Activated T-helper 9 cell treated with anti-CD3 and anti-CD28 coated beads, Interleukin-2, amount 50 U/mL, for 16 hours (primary cell): ENCODE results near the gene RHOC.
A peak's percentile ranks its signal among the peaks of the same experiment; 100 is the strongest.
"Not testable (repeated sequence)": the region's sequence is repeated elsewhere in the genome, so short reads cannot be mapped to it uniquely, and the experiment has no call there.

Experiments
- DNase-seq: peaks from one replicate; pipeline ENCODE4 v3.0.0-alpha.2; 2020; ENCODE audit warnings: low read depth

The RHOC gene

DNA sequence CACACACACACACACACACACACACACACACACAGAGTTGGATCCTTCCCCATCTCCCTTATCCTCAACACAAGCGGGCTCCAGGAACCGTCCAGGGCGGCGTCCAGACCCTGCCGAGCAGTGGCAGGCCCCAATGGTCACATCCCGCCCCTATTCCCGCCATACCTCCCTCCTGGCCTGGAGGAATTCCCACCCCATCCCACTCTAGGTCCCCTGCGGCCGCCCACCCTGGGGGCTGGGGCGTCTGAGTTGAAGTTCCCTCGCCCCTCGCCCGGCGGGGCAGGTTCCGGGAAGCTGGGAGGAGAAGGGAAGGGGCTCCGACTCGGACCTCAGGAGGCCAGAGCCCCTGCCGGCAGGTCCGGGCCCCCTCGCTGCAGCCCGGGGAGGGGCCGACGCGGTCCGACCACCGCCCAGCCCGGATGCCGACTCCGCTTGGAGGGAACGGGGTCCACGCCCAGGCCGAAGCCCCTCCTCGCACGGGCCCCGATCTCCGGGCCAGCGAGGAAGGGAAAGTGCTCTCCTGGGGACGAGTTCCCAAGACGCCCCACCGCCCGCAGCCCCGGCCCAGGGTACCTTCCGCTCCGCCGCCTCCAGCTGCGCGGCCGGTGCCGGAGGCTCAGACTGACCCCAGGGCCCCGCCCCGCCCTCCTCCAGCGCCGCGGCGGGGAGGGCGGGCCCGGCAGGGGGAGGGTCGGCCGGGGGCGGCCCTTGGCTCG lies at the start of gene RHOC:
RHOC (minus strand) TSS at position 623 of the 716 bp plus-strand sequence. CDS start 3,328 bp downstream, outside the sequence.
- peak; percentile 25 for DNase-seq

DNA sequence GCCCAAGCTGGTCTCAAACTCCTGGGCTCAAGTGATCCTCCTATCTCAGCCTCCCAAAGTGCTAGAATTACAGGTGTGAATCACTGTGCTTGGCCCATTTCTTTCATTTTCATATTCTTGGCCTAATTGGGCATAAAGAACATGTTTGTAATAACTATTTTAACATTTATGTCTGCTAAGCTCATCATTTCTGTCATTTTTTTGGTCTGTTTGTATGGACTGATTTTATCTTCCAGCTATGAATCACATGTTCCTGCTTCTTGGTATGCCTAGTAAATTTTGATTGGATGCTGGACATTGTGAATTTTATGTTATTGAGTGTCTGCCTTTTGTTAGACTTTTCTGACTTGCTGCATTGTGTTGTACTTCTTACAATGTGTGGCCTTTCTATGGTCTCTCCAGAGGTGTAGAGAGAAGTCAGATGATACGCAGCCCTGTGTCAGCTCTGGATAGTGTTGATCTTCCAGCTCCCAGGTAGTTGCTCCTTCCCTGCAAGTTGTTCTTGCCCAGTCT lies 47.2 kb upstream of the RHOC start:
- no peak for DNase-seq

DNA sequence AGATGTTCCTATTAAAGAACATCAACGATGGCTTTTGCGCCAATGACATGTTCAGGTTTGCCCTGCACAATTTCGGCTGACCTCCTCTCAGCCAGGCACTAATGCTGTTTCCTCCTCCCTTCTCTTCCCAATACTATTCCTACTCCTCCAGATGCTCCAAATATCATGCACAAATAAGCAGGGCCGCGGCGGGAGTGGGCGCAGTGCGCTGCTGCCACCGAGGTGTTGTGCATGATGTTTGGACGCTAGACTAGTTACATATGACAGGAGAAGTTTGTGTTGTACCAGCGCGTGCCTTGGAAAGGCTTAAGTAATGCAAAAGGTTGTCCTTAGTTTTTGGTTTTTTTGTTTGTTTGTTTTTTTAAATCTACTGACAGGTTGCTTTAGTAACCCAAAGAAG lies 41.5 kb upstream of the RHOC start:
- no peak for DNase-seq

DNA sequence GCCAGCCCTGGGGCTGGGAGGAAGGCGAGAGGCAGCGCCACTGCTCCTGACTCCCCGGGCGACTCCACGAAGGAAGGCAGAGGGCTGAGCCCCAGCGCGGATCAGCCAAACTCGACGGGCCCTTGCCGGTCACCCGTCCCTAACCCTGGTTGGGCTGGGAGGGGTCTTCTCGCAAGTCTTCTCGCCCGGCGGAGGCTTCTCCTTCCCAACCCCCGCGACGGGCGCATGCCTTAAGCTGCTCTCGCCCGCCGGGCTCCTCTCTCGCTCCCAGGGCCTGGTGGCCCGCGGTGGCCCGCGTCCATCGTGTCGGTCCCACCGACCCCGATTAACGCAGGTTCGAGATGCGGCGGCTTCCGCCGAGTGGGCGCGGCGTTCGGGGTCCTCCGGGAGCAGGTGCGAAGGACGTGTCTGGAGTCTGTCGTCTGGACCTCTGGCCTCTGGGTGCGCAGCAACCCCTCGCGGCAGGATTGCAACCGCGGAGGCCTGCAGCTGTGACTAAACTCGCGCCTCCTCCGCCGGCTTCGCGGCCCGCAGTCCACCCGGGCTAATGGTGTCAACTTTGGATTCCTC lies 37.2 kb upstream of the RHOC start:
- DNase-seq, result no peak

DNA sequence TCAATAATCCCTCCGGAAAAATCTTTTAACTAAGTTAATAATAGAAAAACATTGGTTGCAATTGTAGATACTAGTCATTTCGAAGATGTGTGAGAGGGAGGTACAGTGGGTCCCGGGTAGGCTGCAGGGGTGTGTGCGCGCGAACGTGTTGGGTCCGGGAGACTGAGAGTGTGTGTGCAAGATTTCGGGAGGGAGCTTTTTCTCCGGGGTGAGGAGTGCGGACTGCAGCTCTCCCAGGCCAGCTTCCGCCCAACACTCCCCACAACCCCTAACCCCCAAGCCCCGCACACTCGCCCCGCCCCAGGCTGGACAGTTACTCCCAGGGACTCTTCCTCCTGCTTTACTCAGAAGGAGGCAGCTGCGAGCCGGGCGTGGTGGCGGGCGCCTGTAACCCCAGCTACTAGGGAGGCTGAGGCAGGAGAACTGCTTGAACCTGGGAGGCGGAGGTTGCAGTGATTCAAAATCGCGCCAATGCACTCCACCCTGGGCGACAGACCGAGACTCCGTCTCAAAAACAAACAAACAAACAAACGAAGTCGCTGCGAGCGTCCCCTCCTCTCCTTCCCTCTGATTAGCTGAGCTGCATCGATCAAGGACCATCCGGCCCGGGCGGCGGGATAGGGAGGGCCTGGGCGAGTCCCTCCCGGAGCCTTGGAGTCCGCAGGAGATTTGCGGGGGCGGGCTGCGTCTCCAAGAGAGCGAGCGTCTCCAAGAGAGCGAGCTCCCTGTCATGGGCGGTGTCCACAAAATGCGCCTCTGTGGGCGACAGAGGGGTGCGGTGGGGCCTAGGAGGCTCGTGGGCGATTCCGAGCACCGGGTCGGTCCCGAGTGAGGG lies 36.5 kb upstream of the RHOC start:
- no peak for DNase-seq

DNA sequence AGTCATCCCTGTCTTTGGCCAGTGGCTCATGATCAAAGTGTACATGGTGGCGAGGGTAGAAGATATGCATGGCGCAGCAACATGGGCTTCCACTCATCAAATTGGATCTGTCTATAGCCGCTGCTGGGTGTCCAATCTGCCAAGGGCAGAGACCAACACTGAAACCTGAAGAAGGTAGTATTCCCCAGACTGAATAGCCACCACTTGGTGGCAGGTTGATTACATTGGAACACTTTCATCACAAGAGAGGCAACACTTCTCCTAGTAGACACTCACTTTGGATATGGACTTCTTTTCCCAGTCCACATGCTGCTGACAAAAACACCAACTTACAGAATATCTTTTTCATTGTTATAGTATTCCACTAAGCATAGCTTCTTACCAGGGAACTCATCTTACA lies 30.6 kb upstream of the RHOC start:
- no peak for DNase-seq

DNA sequence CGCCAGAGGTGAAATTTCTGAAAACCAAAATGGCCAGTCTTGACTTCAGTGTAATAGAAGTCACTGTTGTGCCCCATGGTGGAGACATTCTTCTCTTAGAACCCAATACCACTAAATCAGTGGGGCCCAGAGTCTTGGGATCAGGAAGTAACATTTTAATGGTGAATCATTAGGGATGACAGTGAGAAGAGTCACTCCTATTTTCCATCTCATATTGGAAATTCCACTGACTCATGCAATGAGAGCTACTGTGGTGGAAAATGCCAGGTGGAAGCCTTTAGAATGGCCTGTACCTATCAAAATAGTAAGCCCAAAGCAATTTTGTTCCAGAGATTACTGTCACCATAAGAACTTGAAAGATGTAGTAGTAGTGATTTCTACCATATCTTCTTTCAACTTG lies 28.8 kb upstream of the RHOC start:
- DNase-seq, result no peak

DNA sequence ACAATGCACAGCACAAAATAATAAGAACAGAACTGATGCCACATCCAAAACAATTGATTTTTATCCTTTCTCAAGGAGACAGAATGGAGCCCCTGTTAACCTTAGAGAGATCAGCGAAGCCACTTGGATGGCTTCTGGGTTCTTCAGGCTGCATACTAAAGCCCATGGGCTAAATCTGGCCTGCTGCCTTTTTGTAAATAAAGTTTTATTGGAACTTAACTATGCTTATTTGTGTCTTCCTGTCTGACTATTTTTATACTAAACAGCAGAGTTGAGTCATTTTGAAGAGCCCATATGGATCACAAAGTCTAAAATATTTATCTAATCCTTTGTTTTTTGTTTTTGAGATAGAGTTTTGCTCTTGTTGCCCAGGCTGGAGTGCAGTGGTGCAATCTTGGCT lies 24.5 kb upstream of the RHOC start:
- DNase-seq, result no peak

DNA sequence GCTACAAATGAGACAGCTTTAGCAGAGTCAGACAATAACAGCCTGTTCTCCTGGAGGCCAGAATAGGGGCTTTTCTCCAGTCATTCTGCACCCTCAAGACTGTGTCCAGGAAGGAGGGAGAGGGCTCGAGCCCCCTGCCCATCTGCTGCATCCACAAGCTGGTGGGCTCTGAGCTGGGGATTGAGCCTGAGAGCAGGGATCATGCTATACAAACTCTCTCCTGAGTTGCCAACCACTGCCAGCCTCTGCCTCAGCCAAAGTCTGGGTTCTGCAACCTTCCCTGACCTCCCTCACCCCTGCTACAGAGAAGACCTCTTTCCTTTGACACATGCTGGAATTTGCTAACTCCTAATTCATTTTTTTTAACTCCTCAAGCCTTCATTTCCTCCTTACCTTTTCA lies 23.0 kb upstream of the RHOC start:
- DNase-seq, result no peak

DNA sequence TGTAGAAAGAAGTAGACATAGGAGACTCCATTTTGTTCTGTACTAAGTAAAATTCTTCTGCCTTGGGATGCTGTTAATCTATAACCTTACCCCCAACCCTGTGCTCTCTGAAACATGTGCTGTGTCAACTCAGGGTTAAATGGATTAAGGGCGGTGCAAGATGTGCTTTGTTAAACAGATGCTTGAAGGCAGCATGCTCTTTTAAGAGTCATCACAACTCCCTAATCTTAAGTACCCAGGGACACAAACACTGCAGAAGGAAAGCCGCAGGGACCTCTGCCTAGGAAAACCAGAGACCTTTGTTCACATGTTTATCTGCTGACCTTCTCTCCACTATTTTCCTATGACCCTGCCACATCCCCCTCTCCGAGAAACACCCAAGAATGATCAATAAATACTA lies 22.1 kb upstream of the RHOC start:
- not testable (repeated sequence) for DNase-seq

DNA sequence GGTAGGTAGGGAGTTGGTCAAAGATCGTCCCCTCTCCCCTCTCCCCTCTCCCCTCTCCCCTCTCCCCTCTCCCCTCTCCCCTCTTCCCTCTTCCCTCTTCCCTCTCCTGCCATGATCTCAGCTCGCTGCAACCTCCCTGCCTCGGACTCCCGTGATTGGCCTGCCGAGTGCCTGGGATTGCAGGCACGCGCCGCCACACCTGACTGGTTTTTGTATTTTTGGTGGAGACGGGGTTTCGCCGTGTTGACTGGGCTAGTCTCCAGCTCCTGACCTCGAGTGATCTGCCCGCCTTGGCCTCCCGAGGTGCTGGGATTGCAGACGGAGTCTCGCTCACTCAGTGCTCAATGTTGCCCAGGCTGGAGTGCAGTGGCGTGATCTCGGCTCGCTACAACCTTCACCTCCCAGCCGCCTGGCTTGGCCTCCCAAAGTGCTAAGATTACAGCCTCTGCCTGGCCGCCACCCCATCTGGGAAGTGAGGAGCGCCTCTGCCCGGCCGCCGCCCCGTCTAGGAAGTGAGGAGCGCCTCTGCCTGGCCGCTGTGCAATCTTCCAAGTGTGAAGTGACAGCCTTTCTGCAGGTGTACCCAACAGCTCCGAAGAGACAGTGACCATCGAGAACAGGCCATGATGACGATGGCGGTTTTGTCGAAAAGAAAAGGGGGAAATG lies 21.5 kb upstream of the RHOC start:
- DNase-seq, result not testable (repeated sequence)

DNA sequence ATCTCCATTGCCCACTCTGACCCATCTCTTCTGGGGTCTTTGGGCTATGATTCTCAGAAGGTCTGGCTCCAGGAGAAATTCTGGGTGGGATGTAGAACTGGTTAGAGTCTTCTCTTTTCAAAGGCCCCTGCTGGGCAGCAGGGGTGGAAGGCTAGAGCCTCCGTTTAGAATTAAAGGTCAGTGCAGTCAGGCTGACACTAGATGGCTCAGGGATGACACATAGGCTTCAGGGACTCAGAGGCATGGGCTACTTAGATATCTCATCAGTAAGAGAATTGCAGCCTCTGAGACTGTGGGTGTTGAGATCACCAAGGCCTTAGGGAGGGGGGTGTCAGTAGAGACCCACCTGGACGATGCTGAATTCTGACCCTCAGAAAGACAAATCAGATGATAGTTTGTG lies 20.8 kb upstream of the RHOC start:
- DNase-seq, result no peak

DNA sequence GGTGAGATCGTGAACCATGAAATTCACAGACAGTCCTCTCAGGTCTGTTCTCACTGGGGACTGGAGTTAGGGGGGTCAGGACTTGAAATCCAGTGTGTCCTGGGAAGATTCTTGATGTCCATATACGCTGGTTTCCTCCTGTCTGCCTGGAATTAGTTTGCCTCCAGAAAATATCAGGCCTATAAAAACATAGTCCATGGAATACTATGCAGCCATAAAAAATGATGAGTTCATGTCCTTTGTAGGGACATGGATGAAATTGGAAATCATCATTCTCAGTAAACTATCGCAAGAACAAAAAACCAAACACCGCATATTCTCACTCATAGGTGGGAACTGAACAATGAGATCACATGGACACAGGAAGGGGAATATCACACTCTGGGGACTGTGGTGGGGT lies 17.3 kb upstream of the RHOC start:
- not testable (repeated sequence) for DNase-seq

DNA sequence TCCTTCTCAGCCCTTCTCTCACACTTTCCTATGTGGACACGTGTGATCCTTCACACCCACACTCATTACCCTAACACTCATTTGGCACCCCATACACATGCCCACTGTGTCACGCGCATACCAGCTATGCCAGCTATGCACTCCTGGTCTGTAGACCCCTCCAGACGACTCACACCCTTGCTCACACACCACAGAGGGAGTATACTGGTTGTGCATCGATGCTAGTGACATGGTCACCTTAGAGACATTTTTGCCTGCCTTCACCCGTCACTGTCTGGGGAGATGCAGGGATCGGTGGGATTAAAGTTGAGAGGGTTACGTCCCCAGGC lies 16.5 kb upstream of the RHOC start:
- DNase-seq, result no peak

DNA sequence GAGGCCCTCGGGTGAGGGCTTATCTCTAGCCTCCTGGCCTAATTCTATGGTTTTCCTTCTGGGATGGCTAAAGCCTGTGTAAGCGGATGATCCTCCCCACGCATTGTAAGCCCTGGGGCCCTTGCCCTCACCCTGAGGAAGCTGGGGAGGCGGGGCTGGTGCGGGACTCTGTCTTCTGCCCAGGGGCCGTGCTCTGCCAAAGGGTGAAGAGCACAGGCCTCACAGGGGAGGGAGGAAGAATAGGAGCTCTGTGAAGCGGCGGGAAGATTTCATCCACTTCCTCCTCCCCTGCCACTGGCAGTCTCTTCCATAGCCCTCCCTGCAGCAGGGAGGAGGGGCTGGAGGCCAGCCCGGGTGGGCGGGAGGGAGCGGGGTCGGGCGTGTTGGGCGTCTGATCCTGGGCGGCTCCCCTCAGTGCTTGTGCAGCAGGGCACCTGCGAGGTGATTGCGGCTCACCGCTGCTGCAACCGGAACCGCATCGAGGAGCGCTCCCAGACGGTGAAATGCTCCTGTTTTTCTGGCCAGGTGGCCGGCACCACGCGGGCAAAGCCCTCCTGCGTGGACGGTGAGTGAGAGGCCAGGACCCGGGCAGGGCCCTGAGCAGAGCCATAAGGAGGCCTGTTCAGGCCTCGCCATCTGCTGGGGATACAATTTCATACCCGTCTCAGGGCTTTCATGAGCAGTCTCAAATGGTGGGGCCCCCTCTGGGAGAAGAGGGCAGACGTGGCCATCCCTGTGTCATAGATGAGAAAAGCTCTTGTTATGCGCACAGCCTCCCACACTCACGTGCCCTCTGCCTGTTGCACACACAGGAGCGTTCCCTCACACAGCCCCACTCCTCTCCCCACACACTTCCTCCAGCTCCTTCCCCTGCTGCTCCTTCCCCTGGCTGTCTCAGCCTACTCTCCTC lies 15.9 kb upstream of the RHOC start:
- no peak for DNase-seq

DNA sequence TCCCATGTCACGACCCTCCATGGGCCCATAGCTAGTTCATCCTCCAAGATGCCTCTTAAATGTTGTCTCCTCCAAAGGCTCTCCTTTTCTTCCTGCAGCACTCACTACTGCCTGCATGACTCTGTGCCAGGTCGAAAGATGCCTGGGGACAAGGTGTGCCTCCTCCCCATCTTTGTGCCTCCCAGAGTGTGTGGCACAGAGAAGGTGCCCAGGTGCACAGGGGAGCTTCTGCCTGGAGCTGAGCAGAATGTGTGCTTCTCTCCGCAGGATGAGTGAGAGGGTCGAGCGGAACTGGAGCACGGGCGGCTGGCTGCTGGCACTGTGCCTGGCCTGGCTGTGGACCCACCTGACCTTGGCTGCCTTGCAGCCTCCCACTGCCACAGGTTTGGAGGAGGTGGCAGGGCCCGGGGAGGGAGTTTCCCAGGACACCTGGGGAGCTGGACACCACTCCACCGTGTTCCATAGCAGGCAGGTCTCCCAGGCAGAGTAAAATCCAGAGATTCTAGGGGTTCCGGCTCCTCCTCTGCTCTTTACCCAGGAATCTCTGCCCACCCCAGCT lies 15.1 kb upstream of the RHOC start:
- no peak for DNase-seq

DNA sequence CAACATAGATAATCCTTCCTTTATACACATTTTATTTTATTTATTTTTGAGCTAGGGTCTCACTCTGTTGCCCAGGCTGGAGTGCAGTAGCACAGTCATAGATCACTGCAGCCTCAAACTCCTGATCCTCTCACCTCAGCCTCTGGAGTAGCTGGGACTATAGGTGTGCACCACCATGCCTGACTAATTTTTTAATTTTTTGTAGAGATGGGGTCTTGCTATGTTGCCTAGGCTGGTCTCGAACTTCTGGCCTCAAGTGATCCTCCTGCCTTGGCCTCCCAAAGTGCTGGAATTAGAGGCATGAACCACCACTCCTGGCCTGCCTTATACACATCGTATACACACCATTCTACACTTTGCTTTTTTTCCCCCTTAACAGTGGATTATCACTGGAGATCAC lies 14.4 kb upstream of the RHOC start:
- not testable (repeated sequence) for DNase-seq

DNA sequence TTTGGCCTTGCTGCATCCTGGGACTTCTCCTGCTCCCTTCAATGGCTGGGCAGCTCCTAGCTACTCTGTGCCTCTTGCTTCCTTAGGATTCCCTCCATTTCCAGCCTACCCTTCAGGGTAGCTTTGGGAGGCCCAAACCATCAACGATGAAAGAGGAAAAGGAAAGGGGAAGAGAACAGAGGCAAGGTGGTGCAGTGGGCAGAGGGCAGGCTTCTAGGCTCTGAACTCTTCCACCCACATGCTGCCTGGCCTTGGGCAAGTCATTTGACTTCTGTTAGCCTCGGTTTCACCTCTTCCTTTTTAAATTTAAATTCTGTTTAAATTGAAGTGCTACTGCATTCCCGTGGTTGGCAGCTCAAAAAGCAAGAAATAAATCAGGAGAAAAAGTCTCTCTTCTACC lies 13.9 kb upstream of the RHOC start:
- DNase-seq, result no peak

DNA sequence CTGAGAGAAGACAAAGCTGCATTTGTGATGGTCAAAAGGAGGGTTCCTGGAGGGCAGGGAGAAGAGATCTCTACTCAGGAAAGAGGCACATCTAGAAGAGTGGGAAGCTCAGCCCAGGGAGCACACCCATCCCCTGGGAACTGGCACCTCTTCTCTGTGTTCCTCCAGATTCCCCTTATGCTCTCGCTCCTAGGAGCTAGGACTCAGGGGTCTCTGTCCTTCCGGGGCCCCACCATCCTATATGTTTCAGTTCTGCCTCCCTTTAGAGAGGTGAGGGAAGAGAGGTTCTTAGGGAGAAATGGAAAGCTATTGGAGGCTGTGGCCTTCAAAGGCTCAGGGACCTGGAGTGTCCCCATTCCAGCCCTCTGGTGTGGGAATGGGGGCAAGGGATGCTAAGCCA lies 12.8 kb upstream of the RHOC start:
- no peak for DNase-seq

DNA sequence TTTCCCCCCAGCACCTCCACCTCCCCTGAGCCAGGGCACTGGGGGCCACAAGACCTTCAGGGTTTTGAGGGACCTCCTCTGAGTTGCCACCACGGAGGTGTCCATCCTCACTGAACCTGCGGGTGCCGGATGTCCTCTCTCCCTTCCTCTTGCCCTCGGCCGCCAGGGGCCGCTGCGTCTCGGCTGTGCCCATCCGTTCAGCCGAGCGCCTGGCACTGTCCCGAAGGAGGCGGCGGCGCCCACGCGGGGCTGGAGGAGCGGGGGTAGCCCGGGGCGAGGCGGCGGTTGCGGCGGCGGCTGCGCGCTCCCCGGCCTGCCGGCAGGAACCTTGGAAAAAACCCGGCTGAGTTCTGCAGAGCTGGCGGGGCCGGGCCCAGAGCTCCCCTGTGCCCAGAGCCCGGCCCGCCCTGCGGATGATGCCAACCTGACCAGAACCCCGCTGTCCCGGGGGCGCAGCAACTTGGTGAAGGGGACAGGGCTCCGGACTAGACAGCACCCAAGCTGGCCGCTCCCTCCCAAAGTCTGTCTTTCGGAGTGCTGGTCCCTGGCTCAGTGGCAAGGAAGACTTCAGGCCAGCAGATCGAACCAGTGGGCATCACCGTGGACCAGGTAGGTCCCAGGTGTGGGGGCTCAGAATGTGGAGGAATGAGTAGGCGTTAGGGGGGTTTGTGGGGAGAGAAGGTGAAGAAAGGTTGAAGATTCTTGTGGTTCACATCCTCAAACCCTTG lies 11.9 kb upstream of the RHOC start:
- DNase-seq, result peak; percentile 68
